Pancreas (tissue), 10 donors: ENCODE measurements around the gene TMEM150B. TPM values are rescaled to one million over a fixed set of nuclear protein-coding genes. Genes with fewer than 3 reads are reported as not detected.

Experiments
- ATAC-seq, 4 donors: fragments of 200-7000 bp; cut with Tn5 transposase; one replicate each; pipeline versions ENCODE4 v1.8.0 to v1.9.1; 2020; ENCODE audit warnings: mild to moderate bottlenecking in 4 of 4, moderate library complexity in 4 of 4
- DNase-seq, 6 donors: peaks; one replicate each; pipeline ENCODE4 v3.0.0-alpha.2; 2020
- FAIRE-seq: peaks from 2 replicates; lab custom pipeline; 2012; peaks lifted over from hg19 to GRCh38; lab: Jason Lieb, UNC
- H3K27ac ChIP-seq, 4 donors: fragments of 200-600 bp; sonication (generic); 1 replicate in 3 of 4; 2 replicates in 1 of 4; pipeline versions ENCODE4 v1.5.0 to v1.8.0; 2020
- H3K27me3 ChIP-seq, 4 donors: fragments of 200-600 bp; one replicate each; pipeline ENCODE4 v1.8.0; 2021
- H3K36me3 ChIP-seq, 3 donors: fragments of 200-600 bp; sonication (generic) in 1 of 3; one replicate each; pipeline versions ENCODE4 v1.5.0 to v1.8.0; 2020 to 2021
- H3K4me1 ChIP-seq, 3 donors: fragments of 200-600 bp; one replicate each; pipeline ENCODE4 v1.8.0; 2021
- H3K4me3 ChIP-seq, 4 donors: fragments of 200-600 bp; sonication (generic) in 2 of 4; one replicate each; pipeline versions ENCODE4 v1.5.0 to v1.8.0; 2020 to 2021
- H3K9me3 ChIP-seq, 4 donors: fragments of 200-600 bp; one replicate each; pipeline ENCODE4 v1.8.0; 2021
- CTCF ChIP-seq, 4 donors: fragments of 200-600 bp; sonication (generic) in 3 of 4; IDR thresholded peaks; one replicate each; pipeline versions ENCODE4 v1.5.0 to v1.8.0; 2021; ENCODE audit warnings: antibody characterized with exemption in 4 of 4
- WGBS, 2 donors: extraction: QIAGEN DNeasy Blood & Tissue Kit; methylation state at CpG; one replicate each; pipeline ENCODE4 v1.1.7; 2013; 5-methylcytosine and 5-hydroxymethylcytosine counted together
- intact Hi-C, 3 donors: fragments of 100-400 bp; cut with DNase I; formaldehyde crosslinking; loops; one replicate each; pipeline versions ENCODE4 v1.11.1 to v1.14.2; 2022
- polyA plus RNA-seq, 2 donors: library from polyadenylated mRNA; stranded (reverse); fragments of 200-250 nt; gene quantifications; one replicate each; pipeline ENCODE4 v1.2.3, GENCODE V29; 2013
- total RNA-seq, 6 donors: library from RNA; stranded (reverse); fragmentation: NEBNext Ultra II Directional in 4 of 6; extraction: Animal tissue kit (Norgen Biotek cat#: 25700) in 4 of 6; gene quantifications; one replicate each; pipeline versions ENCODE4 v1.2.1 to v1.2.4, GENCODE V29; 2021 to 2023
- donor health status: healthy with polysubstance abuse.
- donor health status: DM: no; HTN: no; CAD: no; lungs with moderate emphysema.
- donor health status: DM: no; HTN: no; CAD: no.
- donor health status: control.
- donor health status: control.
- donor health status: Bipolar disorder and iron deficiency.
- donor health status: DM: yes; HTN: yes; CAD: no.
- donor health status: DM: no; HTN: no; CAD: no.
- donor health status: DM: no; HTN: no; CAD: no.
- donor health status: DM: yes; HTN: yes; CAD: no.

The TMEM150B gene
- total and polyA plus RNA-seq, 8 donors, result 0.14 to 1.3 (median 0.57) TPM; not detected in 4

- 87% methylated on average over 14 to 17 of the region's 17 CpGs for WGBS, 2 donors
- intact Hi-C loops, result no loop called here
- Histone ChIP-seq H3K4me3 (no peak overlapping the region), H3K36me3 (peaks cover 0 to 11% (median 0%) of the 10 kb centered on the region in 3 donors), H3K27ac (no peak overlapping the region), H3K27me3 (no peaks in the 10 kb centered on the region), H3K9me3 (no peaks in the 10 kb centered on the region), H3K4me1 (peaks cover 5 to 8% (median 7%) of the 10 kb centered on the region in 3 donors)
- TF ChIP-seq CTCF (IDR thresholded peaks at IDR 0.05), result no peak
- DNase-seq, result no peak
- ATAC-seq, result no peak
- FAIRE-seq, result no peak
Measured at GRCh38 chr19:55277494-55277893, 47.6 kb downstream of the TMEM150B start.

- Histone ChIP-seq H3K27me3 (no peaks in the 10 kb centered on the region), H3K4me3 (no peak overlapping the region), H3K27ac (no peak overlapping the region), H3K4me1 (peaks cover 5 to 8% (median 7%) of the 10 kb centered on the region in 3 donors), H3K36me3 (peaks cover 0 to 11% (median 0%) of the 10 kb centered on the region in 3 donors), H3K9me3 (no peaks in the 10 kb centered on the region)
- no peak for FAIRE-seq
- 86 to 88% methylated on average over 15 of the region's 15 CpGs for WGBS, 2 donors
- no peak for ATAC-seq
- TF ChIP-seq CTCF (IDR thresholded peaks at IDR 0.05), result no peak
- intact Hi-C loops, result no loop called here
- DNase-seq, result no peak
Measured at GRCh38 chr19:55276720-55277430, 48.3 kb downstream of the TMEM150B start.

GRCh38 chr19:55275851-55276719 is 49.1 kb downstream of the TMEM150B start:
- no peak overlapping the region for H3K27ac ChIP-seq
- ATAC-seq (no peak), DNase-seq (no peak), FAIRE-seq (no peak)
- H3K4me1 ChIP-seq, result peaks cover 5 to 8% (median 7%) of the 10 kb centered on the region in 3 donors
- H3K27me3 ChIP-seq, result no peaks in the 10 kb centered on the region
- H3K4me3 ChIP-seq, result no peak overlapping the region
- 80 to 82% methylated on average over 17 of the region's 17 CpGs for WGBS, 2 donors
- peaks cover 0 to 11% (median 0%) of the 10 kb centered on the region in 3 donors for H3K36me3 ChIP-seq
- H3K9me3 ChIP-seq, result no peaks in the 10 kb centered on the region
- intact Hi-C loops, result no loop called here
- no peak for TF ChIP-seq CTCF (IDR thresholded peaks at IDR 0.05)

GRCh38 chr19:55273978-55274707 is 51.0 kb downstream of the TMEM150B start:
- ATAC-seq, result no peak
- FAIRE-seq, result no peak
- DNase-seq, result no peak
- intact Hi-C loops, result no loop called here
- Histone ChIP-seq H3K36me3 (peaks cover 0 to 11% (median 0%) of the 10 kb centered on the region in 3 donors), H3K9me3 (no peaks in the 10 kb centered on the region), H3K4me3 (no peak overlapping the region), H3K27ac (no peak overlapping the region), H3K4me1 (peaks cover 4% of the 10 kb centered on the region in 3 donors), H3K27me3 (no peaks in the 10 kb centered on the region)
- no peak for TF ChIP-seq CTCF (IDR thresholded peaks at IDR 0.05)
- WGBS, 2 donors, result 91 to 95% methylated on average over 36 of the region's 36 CpGs
